Hepatic stellate cell (primary cell): ENCODE results near the gene GCNA.
"Not testable (repeated sequence)": the region's sequence is repeated elsewhere in the genome, so short reads cannot be mapped to it uniquely, and the experiment has no call there.

Experiments
- DNase-seq: peaks from one replicate; pipeline ENCODE4 v3.0.0; 2011; ENCODE audit warnings: low spot score

The GCNA gene

GRCh38 chrX:71644406-71644805, 66.2 kb downstream of the GCNA start:
- not testable (repeated sequence) for DNase-seq

DNA sequence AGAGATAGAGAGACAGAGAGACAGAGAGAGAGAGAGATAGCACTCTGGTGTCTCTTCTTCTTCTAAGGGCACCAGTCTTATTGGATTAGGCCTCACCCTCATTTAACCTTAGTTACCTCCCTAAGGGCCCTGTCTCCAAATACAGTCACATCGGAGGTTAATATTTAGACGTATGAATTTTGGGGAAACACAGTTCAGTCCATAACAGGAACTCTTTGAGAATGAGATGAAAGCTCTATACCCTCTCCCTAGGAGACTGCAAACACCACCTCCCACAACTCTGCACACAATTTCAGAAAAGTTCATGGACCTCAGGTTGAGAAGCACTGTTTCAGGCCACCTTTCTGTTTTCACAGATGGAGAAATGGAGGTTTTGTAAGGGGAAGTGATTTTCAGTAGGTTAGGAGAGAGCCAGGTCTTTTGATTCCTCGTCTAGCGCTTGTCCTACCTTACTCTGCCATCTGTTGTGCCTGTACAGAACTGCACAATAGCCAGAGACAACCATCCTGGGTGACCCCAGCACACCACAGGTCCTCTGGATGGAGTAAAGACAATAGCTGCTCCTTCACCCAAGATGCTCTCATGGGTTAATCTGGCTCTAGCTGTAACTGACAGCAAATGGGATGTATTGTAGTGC, 72.2 kb downstream of the GCNA start:
- DNase-seq = no peak

DNA sequence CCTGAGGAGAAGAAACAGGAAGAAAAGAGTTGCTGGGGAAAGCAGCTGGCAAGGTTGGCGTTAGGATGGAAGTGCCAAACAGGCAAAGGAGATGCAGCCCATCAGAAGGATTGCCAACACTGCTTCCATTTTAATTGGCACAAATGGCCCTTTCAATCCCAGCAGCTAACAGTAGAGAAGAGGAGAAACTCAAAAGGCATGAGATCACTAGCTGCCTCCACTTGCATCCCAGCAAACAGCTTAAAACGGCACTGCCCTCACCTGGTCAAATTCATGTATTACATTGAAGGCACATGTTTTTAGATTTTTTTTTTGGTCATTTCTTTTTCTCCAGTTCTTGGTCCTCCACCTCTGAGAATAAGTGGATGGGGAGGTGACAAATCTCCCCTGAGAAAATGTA, 74.2 kb downstream of the GCNA start:
- peak; percentile 65 for DNase-seq

GRCh38 chrX:71653344-71653743, 75.1 kb downstream of the GCNA start:
- DNase-seq = no peak

GRCh38 chrX:71657267-71657666, 79.0 kb downstream of the GCNA start:
- no peak for DNase-seq

- DNase-seq = no peak
Measured at GRCh38 chrX:71659342-71659741, 81.1 kb downstream of the GCNA start.

DNA sequence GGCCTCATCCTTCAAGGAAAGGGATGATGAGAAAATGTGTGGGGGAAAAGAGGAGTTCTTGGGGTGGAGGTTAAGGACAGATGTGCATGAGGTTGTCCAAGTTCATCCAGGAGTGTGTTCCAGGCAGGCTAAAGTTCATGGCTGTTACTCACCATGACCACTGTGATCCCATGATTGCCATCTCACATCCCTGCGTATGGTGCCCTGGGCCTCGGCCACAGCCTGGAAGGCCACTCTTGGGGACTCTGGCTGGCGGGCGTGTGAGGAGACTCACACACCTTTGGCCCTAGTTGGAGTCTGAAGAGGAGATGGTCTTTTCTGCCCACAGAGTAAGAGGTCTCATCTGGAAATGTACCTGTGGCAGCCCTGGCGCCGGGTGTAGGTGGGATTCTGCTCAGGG, 81.7 kb downstream of the GCNA start:
- DNase-seq = no peak

DNA sequence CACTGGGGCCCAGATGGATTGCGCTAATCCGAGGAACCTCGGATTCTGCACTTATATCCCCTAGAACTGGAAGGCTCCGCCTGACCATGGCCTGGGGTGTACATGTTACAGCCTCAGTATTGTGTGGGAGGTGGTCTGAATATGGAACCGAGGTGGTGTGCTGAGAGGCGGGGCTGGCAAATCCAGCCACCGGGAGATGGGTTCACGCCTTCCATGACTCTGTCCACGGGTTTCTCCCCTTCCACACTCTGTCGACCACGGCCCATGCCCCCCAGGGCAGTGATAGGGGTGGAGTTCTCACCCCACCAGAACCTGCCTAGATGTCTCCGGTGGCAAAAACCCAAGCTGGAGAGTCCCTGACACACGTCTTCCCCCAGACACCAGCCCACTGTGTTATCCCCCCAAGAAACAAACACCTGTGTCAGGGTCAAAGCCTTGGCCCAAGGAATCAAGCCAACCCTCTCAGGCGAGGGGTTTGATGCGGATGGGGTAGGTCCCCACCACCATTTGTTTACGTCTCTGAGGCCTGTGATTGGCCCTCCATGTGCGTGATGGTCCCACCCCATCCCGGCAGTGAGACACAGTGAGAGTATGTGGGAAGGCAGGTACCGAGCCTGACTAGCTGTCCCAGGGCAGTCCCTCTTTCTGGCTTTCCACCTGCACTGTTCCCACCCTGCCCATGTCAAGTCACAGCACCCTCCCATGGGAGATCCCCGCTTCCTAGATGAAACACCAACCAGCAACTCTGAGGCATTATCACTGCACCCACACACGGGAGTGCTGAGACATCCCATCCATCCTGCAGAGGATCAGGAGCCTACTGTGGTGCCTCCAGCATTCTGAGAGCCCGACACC, 82.6 kb downstream of the GCNA start:
- no peak for DNase-seq

GRCh38 chrX:71661919-71662318, 83.7 kb downstream of the GCNA start:
- DNase-seq = no peak

DNA sequence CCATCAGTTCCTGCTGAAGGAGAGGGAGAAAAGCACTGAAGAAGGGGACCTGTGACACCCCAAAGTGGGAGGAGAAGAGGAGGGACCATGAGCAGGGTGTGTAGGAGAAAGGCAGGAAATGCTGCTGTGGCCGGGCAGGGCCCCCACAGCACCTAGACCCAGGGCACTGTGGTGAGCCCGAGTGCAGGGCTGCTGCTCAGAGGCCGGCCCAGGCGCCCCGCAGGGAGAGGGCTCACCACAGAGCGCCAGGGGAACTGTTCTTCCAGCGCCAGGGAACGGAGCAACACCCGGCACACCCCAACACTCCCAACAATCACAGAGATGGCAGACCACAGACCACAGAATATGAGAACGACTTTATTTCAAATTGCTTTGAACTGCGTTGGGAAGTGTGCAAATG, 84.4 kb downstream of the GCNA start:
- DNase-seq = not testable (repeated sequence)
